NCI-H128 (cell line): Measurements from ENCODE around the gene SRPRB.

Source experiments
- DNase-seq: peaks from one replicate; lab custom pipeline; 2025; ENCODE audit not compliant: unreplicated experiment; lab: John Stamatoyannopoulos, UW

The SRPRB gene

GRCh38 chr3:133825969-133826727, 20.5 kb downstream of the SRPRB start:
- no peak for DNase-seq

GRCh38 chr3:133827136-133827535, 21.5 kb downstream of the SRPRB start:
- DNase-seq = no peak

GRCh38 chr3:133827684-133828083, 22.1 kb downstream of the SRPRB start:
- no peak for DNase-seq

GRCh38 chr3:133828576-133829309, 23.1 kb downstream of the SRPRB start:
- DNase-seq = no peak

- no peak for DNase-seq
Observed at GRCh38 chr3:133829310-133829707, 23.7 kb downstream of the SRPRB start.

- no peak for DNase-seq
Observed at GRCh38 chr3:133830071-133830470, 24.5 kb downstream of the SRPRB start.

GRCh38 chr3:133831966-133832801, 26.6 kb downstream of the SRPRB start:
- DNase-seq = no peak

GRCh38 chr3:133832802-133833144, 27.2 kb downstream of the SRPRB start:
- DNase-seq = no peak

- DNase-seq = no peak
Observed at GRCh38 chr3:133833267-133833666, 27.7 kb downstream of the SRPRB start.

- DNase-seq = no peak
Observed at GRCh38 chr3:133833880-133834620, 28.4 kb downstream of the SRPRB start.

GRCh38 chr3:133834621-133835417, 29.2 kb downstream of the SRPRB start:
- DNase-seq = no peak

GRCh38 chr3:133835418-133835743, 29.8 kb downstream of the SRPRB start:
- DNase-seq = no peak

GRCh38 chr3:133835961-133836360, 30.3 kb downstream of the SRPRB start:
- no peak for DNase-seq

GRCh38 chr3:133836497-133837158, 31.0 kb downstream of the SRPRB start:
- no peak for DNase-seq

- DNase-seq = no peak
Observed at GRCh38 chr3:133837487-133838295, 32.1 kb downstream of the SRPRB start.

GRCh38 chr3:133838296-133838789, 32.7 kb downstream of the SRPRB start:
- no peak for DNase-seq

GRCh38 chr3:133838916-133839800, 33.5 kb downstream of the SRPRB start:
- no peak for DNase-seq
